Left ventricle myocardium inferior (tissue), 1 donor: ENCODE results near the gene TMEM19. TPM values are rescaled to one million over a fixed set of nuclear protein-coding genes. Genes with fewer than 3 reads are reported as not detected.
"Not testable (repeated sequence)": the region's sequence is repeated elsewhere in the genome, so short reads cannot be mapped to it uniquely, and the experiment has no call there.

Experiments
- DNase-seq: peaks from one replicate; pipeline ENCODE4 v3.0.0-alpha.2; 2020
- H3K27ac ChIP-seq: fragments of 200-600 bp; replicated peaks from 2 replicates; pipeline ENCODE4 v1.8.0; 2021
- H3K27me3 ChIP-seq: fragments of 200-600 bp; 2 replicates; pipeline ENCODE4 v1.8.0; 2021; ENCODE audit warnings: low read depth
- H3K36me3 ChIP-seq: fragments of 200-600 bp; 2 replicates; pipeline ENCODE4 v1.8.0; 2021
- H3K4me1 ChIP-seq: fragments of 200-600 bp; 2 replicates; pipeline ENCODE4 v1.8.0; 2021
- H3K4me3 ChIP-seq: fragments of 200-600 bp; 2 replicates; pipeline ENCODE4 v1.8.0; 2021; ENCODE audit warnings: mild to moderate bottlenecking, moderate library complexity
- H3K9me3 ChIP-seq: fragments of 200-600 bp; replicated peaks from 2 replicates; pipeline ENCODE4 v1.8.0; 2021
- intact Hi-C: fragments of 100-400 bp; cut with micrococcal nuclease; formaldehyde crosslinking; loops from one replicate; pipeline ENCODE4 v1.11.0; 2022
- total RNA-seq: library from RNA; stranded (reverse); fragmentation: NEBNext Ultra II Directional; extraction: Animal tissue kit (Norgen Biotek cat#: 25700); gene quantifications from one replicate; pipeline ENCODE4 v1.2.1, GENCODE V29; 2021
- TF ChIP-seq, protein P1 (sequence below): fragments of 200-600 bp; IDR thresholded peaks from 2 replicates; pipeline ENCODE4 v1.8.0; 2021; ENCODE audit warnings: antibody characterized with exemption, mild to moderate bottlenecking, borderline replicate concordance
- donor health status: DM: no; HTN: yes; CAD: no; lungs with severe emphysema.

TMEM19 gene
- total RNA-seq, 1 donor from 2014 or later: 25.1 TPM

DNA sequence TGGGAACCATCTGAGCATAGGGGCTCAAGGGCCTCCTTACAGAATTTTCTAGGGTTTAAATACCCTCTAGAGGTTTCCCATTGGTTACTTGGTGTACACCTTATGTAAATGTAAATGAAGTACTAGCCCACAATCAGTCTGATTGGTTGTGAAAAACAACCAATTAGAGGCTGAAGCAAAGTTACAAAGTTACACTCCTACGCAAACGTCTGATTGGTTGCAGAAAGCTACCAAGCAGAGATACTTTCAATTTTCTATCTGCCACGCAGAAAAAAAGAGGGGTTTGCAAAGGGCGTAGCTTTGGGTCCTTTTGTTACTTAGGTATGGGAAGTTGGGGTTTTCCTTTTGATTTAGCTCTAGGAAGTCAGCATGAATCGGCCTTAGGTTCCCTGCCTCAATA, 1.8 kb upstream of the TMEM19 start:
- no peaks in the 10 kb centered on the region for H3K36me3 ChIP-seq
- H3K27me3 ChIP-seq: no peaks in the 10 kb centered on the region
- no peak for DNase-seq
- H3K4me3 ChIP-seq: no peak overlapping the region
- no peak overlapping the region for H3K27ac ChIP-seq
- TF ChIP-seq, protein P1, sequence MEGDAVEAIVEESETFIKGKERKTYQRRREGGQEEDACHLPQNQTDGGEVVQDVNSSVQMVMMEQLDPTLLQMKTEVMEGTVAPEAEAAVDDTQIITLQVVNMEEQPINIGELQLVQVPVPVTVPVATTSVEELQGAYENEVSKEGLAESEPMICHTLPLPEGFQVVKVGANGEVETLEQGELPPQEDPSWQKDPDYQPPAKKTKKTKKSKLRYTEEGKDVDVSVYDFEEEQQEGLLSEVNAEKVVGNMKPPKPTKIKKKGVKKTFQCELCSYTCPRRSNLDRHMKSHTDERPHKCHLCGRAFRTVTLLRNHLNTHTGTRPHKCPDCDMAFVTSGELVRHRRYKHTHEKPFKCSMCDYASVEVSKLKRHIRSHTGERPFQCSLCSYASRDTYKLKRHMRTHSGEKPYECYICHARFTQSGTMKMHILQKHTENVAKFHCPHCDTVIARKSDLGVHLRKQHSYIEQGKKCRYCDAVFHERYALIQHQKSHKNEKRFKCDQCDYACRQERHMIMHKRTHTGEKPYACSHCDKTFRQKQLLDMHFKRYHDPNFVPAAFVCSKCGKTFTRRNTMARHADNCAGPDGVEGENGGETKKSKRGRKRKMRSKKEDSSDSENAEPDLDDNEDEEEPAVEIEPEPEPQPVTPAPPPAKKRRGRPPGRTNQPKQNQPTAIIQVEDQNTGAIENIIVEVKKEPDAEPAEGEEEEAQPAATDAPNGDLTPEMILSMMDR: no peak
- intact Hi-C loops: no loop called here
- peaks cover 44% of the 10 kb centered on the region for H3K4me1 ChIP-seq
- H3K9me3 ChIP-seq: no peaks in the 10 kb centered on the region

DNA sequence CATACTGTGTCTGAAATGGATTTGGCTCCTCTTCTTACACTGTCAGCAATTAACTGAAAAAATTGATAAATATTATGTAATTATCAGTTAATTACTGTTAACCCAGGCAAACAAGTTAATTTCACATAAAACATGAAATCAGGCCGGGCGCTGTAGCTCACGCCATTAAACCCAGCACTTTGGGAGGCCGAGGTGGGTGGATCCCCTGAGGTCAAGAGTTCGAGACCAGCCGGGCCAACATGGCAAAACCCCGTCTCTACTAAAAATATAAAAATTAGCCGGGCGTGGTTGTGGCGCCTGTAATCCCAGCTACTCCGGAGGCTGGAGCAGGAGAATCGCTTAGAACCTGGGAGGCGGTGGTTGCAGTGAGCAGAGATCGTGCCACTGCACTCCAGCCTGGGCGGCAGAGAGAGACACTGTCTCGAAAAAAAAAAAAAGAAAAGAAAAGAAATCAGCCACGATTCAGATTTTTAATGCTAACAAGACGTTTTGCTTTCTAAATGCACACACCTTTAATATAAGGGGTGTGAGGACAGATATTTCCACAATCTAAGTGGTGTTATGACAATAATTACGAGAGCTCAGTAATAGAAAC, 473 bp upstream of the TMEM19 start:
- Histone ChIP-seq H3K9me3 (no peaks in the 10 kb centered on the region), H3K27ac (peak overlapping the region; percentile 96), H3K4me3 (peak overlapping the region; percentile 78), H3K4me1 (peaks cover 54% of the 10 kb centered on the region), H3K27me3 (no peaks in the 10 kb centered on the region), H3K36me3 (no peaks in the 10 kb centered on the region)
- TF ChIP-seq, protein P1: no peak
- intact Hi-C loops: no loop called here
- no peak for DNase-seq

DNA sequence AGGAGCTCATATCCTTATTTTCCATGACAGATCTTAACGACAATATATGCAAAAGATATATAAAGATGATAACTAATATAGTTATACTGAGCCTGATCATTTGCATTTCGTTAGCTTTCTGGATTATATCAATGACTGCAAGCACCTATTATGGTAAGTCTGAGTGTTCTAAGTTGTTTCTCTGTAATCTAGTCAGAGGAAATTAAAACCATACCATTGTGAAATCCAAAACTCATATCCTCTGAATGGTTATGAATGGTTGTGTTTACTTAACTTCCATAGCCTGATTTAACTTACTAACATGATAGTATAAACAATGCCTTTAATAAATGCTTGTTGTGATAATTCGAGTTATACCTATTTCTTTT, 760 bp downstream of the TMEM19 start:
- intact Hi-C loops: no loop called here
- Histone ChIP-seq H3K27ac (peak overlapping the region; percentile 96), H3K4me1 (peaks cover 64% of the 10 kb centered on the region), H3K27me3 (no peaks in the 10 kb centered on the region), H3K4me3 (peak overlapping the region; percentile 78), H3K9me3 (no peaks in the 10 kb centered on the region), H3K36me3 (no peaks in the 10 kb centered on the region)
- DNase-seq: no peak
- TF ChIP-seq, protein P1: no peak

DNA sequence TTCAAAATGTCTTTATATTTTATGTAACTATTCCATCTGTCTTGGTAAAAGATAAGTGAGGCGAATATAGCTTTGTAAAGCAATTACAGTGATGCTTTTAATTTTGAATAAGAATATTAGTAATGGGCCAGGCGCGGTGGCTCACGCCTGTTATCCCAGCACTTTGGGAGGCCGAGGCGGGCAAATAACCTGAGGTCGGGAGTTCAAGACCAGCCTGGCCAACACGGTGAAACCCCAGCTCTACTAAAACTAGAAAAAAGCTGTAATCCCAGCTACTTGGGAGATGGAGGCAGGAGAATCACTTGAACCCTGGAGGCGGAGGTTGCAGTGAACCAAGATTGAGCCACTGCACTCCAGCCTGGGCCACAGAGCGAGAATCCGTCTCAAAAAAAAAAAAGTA, 1.3 kb downstream of the TMEM19 start:
- Histone ChIP-seq H3K4me1 (peaks cover 69% of the 10 kb centered on the region), H3K27ac (peak overlapping the region; percentile 96), H3K4me3 (peak overlapping the region; percentile 78)
- DNase-seq, H3K27me3 ChIP-seq, H3K36me3 ChIP-seq, intact Hi-C loops, H3K9me3 ChIP-seq: not testable (repeated sequence)

DNA sequence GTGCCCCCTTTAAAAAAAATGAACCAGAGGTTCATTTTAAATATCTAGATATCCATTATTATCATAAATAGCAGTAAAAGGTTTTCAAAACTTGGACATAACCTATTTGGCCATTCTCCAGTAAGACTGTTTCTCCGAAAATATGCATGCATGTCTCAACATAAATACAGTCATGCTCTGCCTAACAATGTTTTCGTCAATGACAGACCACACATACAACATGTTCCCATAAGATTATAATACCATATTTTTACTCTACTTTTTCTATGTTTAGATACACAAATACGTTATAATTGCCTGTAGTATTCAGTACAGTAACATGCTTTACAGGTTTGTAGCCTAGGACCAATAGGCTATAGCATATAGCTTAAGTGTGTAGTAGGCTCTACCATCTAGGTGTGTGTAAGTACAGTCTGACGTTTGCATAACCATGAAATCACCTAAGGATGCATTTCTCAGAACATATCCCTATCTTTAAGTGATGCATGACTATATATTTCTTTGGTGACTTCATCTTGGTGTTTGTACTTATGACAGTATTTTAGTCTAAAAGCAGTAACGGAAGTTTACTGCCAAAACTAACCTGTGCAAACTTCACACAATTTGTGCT, 3.2 kb downstream of the TMEM19 start:
- Histone ChIP-seq H3K9me3 (no peaks in the 10 kb centered on the region), H3K36me3 (no peaks in the 10 kb centered on the region), H3K27me3 (no peaks in the 10 kb centered on the region), H3K4me3 (no peak overlapping the region), H3K4me1 (peaks cover 73% of the 10 kb centered on the region), H3K27ac (no peak overlapping the region)
- TF ChIP-seq, protein P1: no peak
- intact Hi-C loops: no loop called here
- no peak for DNase-seq

DNA sequence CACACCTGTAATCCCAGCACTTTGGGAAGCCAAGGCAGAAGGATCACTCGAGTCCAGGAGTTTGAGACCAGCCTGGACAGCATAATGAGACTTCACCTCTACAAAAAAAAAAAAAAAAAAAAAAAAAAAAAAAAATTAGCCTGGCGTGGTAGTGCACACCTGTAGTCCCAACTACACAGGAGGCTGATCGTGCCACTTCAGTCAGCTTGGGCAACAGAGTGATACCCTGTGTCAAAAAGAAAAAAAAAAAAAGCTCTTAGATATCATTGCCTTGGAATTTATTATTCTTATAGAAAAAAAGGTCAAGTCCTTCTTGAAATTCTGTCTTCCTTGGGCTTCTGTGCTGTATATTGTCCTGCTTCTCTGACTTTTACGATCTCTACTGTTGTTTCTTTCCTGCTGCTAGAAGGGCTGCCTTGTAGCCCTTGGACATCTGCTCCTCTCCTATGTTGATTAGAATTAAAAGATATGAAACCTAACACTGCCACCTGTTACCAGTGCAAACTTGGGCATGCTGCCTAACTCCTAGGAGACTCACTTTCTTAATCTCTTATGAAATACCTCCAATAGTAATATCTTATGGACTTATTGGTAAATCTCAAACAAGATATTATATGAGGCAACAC, 5.7 kb downstream of the TMEM19 start:
- peaks cover 5% of the 10 kb centered on the region for H3K36me3 ChIP-seq
- H3K27ac ChIP-seq: no peak overlapping the region
- intact Hi-C loops: no loop called here
- H3K9me3 ChIP-seq: no peaks in the 10 kb centered on the region
- no peaks in the 10 kb centered on the region for H3K27me3 ChIP-seq
- peaks cover 67% of the 10 kb centered on the region for H3K4me1 ChIP-seq
- DNase-seq: no peak
- H3K4me3 ChIP-seq: no peak overlapping the region
- TF ChIP-seq, protein P1: no peak
